ENCODE measurements around the gene ATXN1L.

- TF ChIP-seq EZH2 (IDR thresholded peaks at IDR 0.05; ENCODE audit: insufficient read depth, poor library complexity, severe bottlenecking) (no peak), EZH2phosphoT487 (IDR thresholded peaks at IDR 0.05; ENCODE audit: insufficient read depth, low read depth) (no peak)
Observed at GRCh38 chr16:71904239-71904638, 58.5 kb downstream of the ATXN1L start.
